HG03571 (cell line): ENCODE measurements around the gene OVOL1.
"Not testable (repeated sequence)": the region's sequence is repeated elsewhere in the genome, so short reads cannot be mapped to it uniquely, and the experiment has no call there.

ENCODE experiments used
- ATAC-seq: cut with Tn5 transposase; IDR thresholded peaks from one replicate; pipeline ENCODE4 v1.9.1; 2021; ENCODE audit not compliant: unreplicated experiment

The OVOL1 gene

GRCh38 chr11:65814131-65814985, 27.5 kb downstream of the OVOL1 start:
- no peak for ATAC-seq

- ATAC-seq: no peak
These were observed 28.2 kb downstream of the OVOL1 start for GRCh38 chr11:65814986-65815565.

- ATAC-seq: no peak
These were observed 29.8 kb downstream of the OVOL1 start for GRCh38 chr11:65816696-65817095.

- no peak for ATAC-seq
These were observed 30.5 kb downstream of the OVOL1 start for GRCh38 chr11:65817312-65817834.

- ATAC-seq: peak; percentile 56
These were observed 31.2 kb downstream of the OVOL1 start for GRCh38 chr11:65817835-65818680.

- ATAC-seq: no peak
These were observed 34.2 kb downstream of the OVOL1 start for GRCh38 chr11:65821107-65821506.

GRCh38 chr11:65822776-65823528, 36.1 kb downstream of the OVOL1 start:
- no peak for ATAC-seq

- ATAC-seq: no peak
These were observed 40.3 kb downstream of the OVOL1 start for GRCh38 chr11:65826984-65827735.

GRCh38 chr11:65829459-65829858, 42.6 kb downstream of the OVOL1 start:
- ATAC-seq: no peak

GRCh38 chr11:65832231-65832630, 45.4 kb downstream of the OVOL1 start:
- not testable (repeated sequence) for ATAC-seq

- peak; percentile 60 for ATAC-seq
These were observed 46.6 kb downstream of the OVOL1 start, which contains the start of gene SNX32 for GRCh38 chr11:65833297-65834030. SNX32 (plus strand) TSS chr11:65833963; CDS start chr11:65834066, 103 bp downstream.

- ATAC-seq: no peak
These were observed 47.3 kb downstream of the OVOL1 start for GRCh38 chr11:65834202-65834601.

- no peak for ATAC-seq
These were observed 55.3 kb downstream of the OVOL1 start for GRCh38 chr11:65842144-65842543.

GRCh38 chr11:65843811-65844210, 56.9 kb downstream of the OVOL1 start:
- ATAC-seq: no peak

GRCh38 chr11:65844231-65844872, 57.5 kb downstream of the OVOL1 start:
- ATAC-seq: no peak
